Osteoblast (primary cell): ENCODE results near the gene PPARD. TPM values are rescaled to one million over a fixed set of nuclear protein-coding genes. Genes with fewer than 3 reads are reported as not detected.

Experiments used
- DNase-seq: peaks from one replicate; pipeline ENCODE4 v3.0.0; 2011; ENCODE audit warnings: low spot score, mixed read lengths; ENCODE audit not compliant: insufficient read length; ENCODE audit errors: missing footprints
- H2AFZ ChIP-seq: 2 replicates; pipeline ENCODE4 v1.6.0; 2011; ENCODE audit warnings: mild to moderate bottlenecking, low read length
- H3K27ac ChIP-seq: 2 replicates; pipeline ENCODE4 v1.5.1; 2011; ENCODE audit warnings: mild to moderate bottlenecking, low read depth, low read length, moderate library complexity
- H3K27me3 ChIP-seq: 2 replicates; pipeline ENCODE4 v1.6.0; 2012; ENCODE audit warnings: mild to moderate bottlenecking, control low read depth, inconsistent platforms, low read length, moderate library complexity; ENCODE audit not compliant: insufficient read depth
- H3K36me3 ChIP-seq: 2 replicates; pipeline ENCODE4 v1.5.1; 2011; ENCODE audit warnings: mild to moderate bottlenecking, low read length, control low read depth, moderate library complexity; ENCODE audit not compliant: insufficient read depth
- H3K4me1 ChIP-seq: 2 replicates; pipeline ENCODE4 v1.5.1; 2011; ENCODE audit warnings: mild to moderate bottlenecking, low read length, control low read depth, moderate library complexity; ENCODE audit not compliant: insufficient read depth
- H3K4me2 ChIP-seq: 2 replicates; pipeline ENCODE4 v1.6.0; 2011; ENCODE audit warnings: mild to moderate bottlenecking, low read length; ENCODE audit not compliant: insufficient read depth
- H3K4me3 ChIP-seq: fragments of 200-600 bp; sonication (generic); 3 replicates; pipeline ENCODE4 v1.5.1; 2012; ENCODE audit warnings: mild to moderate bottlenecking, low read length, inconsistent platforms; ENCODE audit not compliant: insufficient read depth
- H3K79me2 ChIP-seq: 2 replicates; pipeline ENCODE4 v1.6.0; 2012; ENCODE audit warnings: mild to moderate bottlenecking, low read length, control low read depth, inconsistent platforms; ENCODE audit not compliant: insufficient read depth
- H3K9me3 ChIP-seq: 2 replicates; pipeline ENCODE4 v1.5.1; 2011; ENCODE audit warnings: low read depth, low read length, control low read depth
- H4K20me1 ChIP-seq: 2 replicates; pipeline ENCODE4 v1.6.0; 2012; ENCODE audit warnings: mild to moderate bottlenecking, low read length, control low read depth; ENCODE audit not compliant: insufficient read depth
- CTCF ChIP-seq: IDR thresholded peaks from 2 replicates; pipeline ENCODE4 v1.5.1; 2011; ENCODE audit warnings: mild to moderate bottlenecking, low read depth, low read length, moderate library complexity; ENCODE audit errors: extremely low read depth
- total RNA-seq: library from RNA; depleted of rRNA; stranded (reverse); fragments of >200 nt; gene quantifications from 2 replicates; pipeline ENCODE4 v1.2.3, GENCODE V29; 2012

The PPARD gene
- total RNA-seq, 1 donor = 12.3 TPM

- peak overlapping the region; percentile 86 for H3K27ac ChIP-seq
- peaks cover 47% of the 10 kb centered on the region for H3K4me1 ChIP-seq
- TF ChIP-seq CTCF = no peak
These were observed 39.7 kb downstream of the PPARD start for GRCh38 chr6:35382015-35382414.

GRCh38 chr6:35385457-35386202, 43.3 kb downstream of the PPARD start:
- Histone ChIP-seq H3K27me3 (no peaks in the 10 kb centered on the region), H3K36me3 (peaks cover 5% of the 10 kb centered on the region), H3K4me2 (peak overlapping the region; percentile 48), H3K27ac (peak overlapping the region; percentile 80), H2AFZ (no peak overlapping the region), H4K20me1 (peaks cover 2% of the 10 kb centered on the region), H3K4me3 (no peak overlapping the region), H3K79me2 (peaks cover 69% of the 10 kb centered on the region), H3K4me1 (peaks cover 41% of the 10 kb centered on the region), H3K9me3 (no peaks in the 10 kb centered on the region)
- TF ChIP-seq CTCF = no peak
- DNase-seq = peak; percentile 93

More at GRCh38 chr6:35382015-35382414, 39.7 kb downstream of the PPARD start:
- Histone ChIP-seq H3K27me3 (no peaks in the 10 kb centered on the region), H3K4me3 (no peak overlapping the region), H3K36me3 (peaks cover under 1% of the 10 kb centered on the region), H3K79me2 (peaks cover 75% of the 10 kb centered on the region), H2AFZ (no peak overlapping the region), H3K9me3 (no peaks in the 10 kb centered on the region), H4K20me1 (peaks cover 3% of the 10 kb centered on the region), H3K4me2 (no peak overlapping the region)
- no peak for DNase-seq

- H3K9me3 ChIP-seq = no peaks in the 10 kb centered on the region
- TF ChIP-seq CTCF = no peak
- H4K20me1 ChIP-seq = no peaks in the 10 kb centered on the region
- H3K27me3 ChIP-seq = no peaks in the 10 kb centered on the region
- peaks cover 42% of the 10 kb centered on the region for H3K4me1 ChIP-seq
- H2AFZ ChIP-seq = no peak overlapping the region
- no peak overlapping the region for H3K4me3 ChIP-seq
- no peak overlapping the region for H3K4me2 ChIP-seq
- H3K79me2 ChIP-seq = peaks cover 57% of the 10 kb centered on the region
- no peak overlapping the region for H3K27ac ChIP-seq
- peaks cover 5% of the 10 kb centered on the region for H3K36me3 ChIP-seq
- no peak for DNase-seq
These were observed 44.6 kb downstream of the PPARD start for GRCh38 chr6:35386989-35387388.

GRCh38 chr6:35388030-35388429, 45.7 kb downstream of the PPARD start:
- TF ChIP-seq CTCF = no peak
- H3K79me2 ChIP-seq = peaks cover 58% of the 10 kb centered on the region

More at GRCh38 chr6:35388030-35388429, 45.7 kb downstream of the PPARD start:
- no peak overlapping the region for H3K4me3 ChIP-seq
- no peaks in the 10 kb centered on the region for H3K9me3 ChIP-seq
- H2AFZ ChIP-seq = no peak overlapping the region
- peaks cover 51% of the 10 kb centered on the region for H3K4me1 ChIP-seq
- no peaks in the 10 kb centered on the region for H4K20me1 ChIP-seq
- H3K36me3 ChIP-seq = peaks cover 5% of the 10 kb centered on the region
- DNase-seq = no peak
- H3K4me2 ChIP-seq = no peak overlapping the region
- H3K27me3 ChIP-seq = no peaks in the 10 kb centered on the region
- H3K27ac ChIP-seq = peak overlapping the region; percentile 1
